VCaP (cell line): ENCODE data around the gene IGFBP5.

Experiments
- H3K27ac ChIP-seq: fragments of 450-650 bp; 2 replicates; pipeline ENCODE4 v1.5.1; 2017
- TF ChIP-seq, protein P1 (sequence below): fragments of 450-650 bp; conservative IDR thresholded peaks from 2 replicates; pipeline ENCODE4 v1.5.1; 2017; ENCODE audit warnings: mild to moderate bottlenecking, moderate library complexity

IGFBP5 gene

DNA sequence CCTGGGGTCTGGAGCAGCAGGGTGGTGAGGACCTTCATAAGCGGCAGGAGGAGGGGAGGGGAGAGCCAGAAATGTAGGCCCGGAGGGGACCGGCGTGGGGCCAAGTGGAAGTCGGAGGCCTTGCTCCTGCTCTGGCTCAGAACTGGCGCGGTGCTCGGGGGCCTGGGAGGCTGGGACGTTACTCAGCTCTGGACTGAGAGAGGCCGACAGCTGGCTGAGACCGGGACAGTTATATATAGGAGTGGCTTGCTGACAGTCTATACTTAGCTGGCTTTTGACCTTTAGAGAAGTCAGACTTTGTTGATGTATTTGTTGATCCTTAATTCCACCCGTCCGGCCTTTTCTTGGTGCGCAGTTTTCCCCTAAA lies 15.7 kb downstream of the IGFBP5 start:
- TF ChIP-seq, protein P1, sequence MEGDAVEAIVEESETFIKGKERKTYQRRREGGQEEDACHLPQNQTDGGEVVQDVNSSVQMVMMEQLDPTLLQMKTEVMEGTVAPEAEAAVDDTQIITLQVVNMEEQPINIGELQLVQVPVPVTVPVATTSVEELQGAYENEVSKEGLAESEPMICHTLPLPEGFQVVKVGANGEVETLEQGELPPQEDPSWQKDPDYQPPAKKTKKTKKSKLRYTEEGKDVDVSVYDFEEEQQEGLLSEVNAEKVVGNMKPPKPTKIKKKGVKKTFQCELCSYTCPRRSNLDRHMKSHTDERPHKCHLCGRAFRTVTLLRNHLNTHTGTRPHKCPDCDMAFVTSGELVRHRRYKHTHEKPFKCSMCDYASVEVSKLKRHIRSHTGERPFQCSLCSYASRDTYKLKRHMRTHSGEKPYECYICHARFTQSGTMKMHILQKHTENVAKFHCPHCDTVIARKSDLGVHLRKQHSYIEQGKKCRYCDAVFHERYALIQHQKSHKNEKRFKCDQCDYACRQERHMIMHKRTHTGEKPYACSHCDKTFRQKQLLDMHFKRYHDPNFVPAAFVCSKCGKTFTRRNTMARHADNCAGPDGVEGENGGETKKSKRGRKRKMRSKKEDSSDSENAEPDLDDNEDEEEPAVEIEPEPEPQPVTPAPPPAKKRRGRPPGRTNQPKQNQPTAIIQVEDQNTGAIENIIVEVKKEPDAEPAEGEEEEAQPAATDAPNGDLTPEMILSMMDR = no peak
- H3K27ac ChIP-seq = no peak overlapping the region

DNA sequence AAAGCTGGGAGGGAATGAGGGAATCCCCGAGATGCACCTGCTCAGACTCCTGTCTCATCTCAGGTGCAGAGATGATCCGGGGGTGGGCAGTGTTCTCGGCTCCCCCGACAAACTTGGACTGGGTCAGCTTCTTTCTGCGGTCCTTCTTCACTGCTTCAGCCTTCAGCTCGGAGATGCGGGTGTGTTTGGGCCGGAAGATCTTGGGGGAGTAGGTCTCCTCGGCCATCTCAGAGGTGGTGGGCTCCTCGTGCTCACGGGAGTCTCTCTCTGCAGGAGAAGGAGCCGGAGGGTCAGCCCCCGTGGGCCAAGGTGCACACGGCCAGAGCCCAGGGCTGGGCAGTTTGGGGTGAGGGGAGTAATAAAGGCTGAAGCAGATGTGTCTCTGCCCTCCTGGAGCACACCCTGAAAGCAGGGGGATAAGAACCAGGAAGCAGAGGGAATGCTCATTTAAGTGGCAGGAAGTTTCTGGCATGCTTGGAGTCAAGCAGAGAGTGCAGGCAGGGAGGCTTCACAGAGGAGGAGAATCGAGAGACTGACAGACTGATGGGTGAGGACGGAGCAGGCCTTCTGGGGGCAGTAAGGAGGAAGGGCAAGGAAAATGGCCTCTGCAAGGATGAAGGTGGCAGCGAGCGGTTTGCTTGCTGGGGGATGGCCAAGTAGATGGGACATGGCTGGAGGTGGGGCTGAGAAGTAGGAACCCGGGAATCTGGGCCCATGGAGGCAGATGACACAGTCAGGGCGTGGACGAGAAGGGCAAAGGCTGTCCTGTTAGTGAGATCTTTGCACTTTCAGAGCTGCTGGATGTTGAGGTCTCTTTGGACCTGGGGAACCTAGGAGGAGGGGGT lies 16.3 kb downstream of the IGFBP5 start:
- no peak overlapping the region for H3K27ac ChIP-seq
- TF ChIP-seq, protein P1 = no peak

DNA sequence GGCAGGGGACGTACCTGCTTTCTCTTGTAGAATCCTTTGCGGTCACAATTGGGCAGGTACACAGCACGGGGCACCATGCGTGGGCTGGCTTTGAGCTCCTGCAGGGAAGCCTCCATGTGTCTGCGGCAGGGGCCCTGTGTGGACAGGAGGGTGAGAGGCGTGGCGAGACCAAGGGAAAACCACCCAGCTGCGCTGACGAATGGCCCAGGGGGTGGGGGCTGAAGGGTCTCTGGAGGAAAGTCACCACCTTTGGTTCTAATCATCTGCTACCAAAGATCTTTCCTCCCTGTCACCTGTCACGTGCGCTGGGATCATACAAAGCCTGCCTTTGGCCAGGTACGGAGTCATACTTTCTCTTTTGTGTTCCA lies 17.3 kb downstream of the IGFBP5 start:
- no peak overlapping the region for H3K27ac ChIP-seq
- TF ChIP-seq, protein P1 = no peak

DNA sequence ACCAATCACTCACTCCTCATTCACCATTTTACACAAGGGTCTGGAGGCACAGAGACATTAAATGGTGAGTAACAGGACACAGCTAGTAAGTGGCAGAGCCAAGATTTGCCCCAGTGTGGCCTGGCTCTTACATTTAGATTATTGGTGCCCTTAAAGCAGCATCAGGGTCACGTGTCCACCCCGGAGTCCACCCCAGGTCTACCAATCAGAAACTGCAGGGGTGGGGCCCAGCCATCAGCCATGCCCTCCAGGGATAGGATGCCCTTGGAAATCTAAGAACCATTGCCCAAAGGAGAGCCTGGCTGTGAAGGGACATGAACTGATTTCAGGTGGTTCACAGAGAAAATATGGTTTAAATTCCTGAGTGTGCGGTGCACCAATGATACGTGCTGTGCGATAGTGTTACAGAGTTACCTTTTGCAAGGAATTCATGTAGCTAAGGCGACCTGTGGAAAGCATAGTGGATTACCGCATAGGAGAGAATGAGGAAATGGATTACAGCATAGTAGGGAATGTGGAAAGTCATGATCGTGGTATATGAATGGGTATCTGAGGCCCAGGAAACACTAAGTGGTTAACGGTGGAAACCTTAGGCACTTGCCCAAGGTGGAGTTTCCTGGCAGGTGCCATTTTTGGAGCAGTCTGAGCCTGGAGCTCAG lies 17.8 kb downstream of the IGFBP5 start:
- H3K27ac ChIP-seq = no peak overlapping the region
- TF ChIP-seq, protein P1 = no peak

DNA sequence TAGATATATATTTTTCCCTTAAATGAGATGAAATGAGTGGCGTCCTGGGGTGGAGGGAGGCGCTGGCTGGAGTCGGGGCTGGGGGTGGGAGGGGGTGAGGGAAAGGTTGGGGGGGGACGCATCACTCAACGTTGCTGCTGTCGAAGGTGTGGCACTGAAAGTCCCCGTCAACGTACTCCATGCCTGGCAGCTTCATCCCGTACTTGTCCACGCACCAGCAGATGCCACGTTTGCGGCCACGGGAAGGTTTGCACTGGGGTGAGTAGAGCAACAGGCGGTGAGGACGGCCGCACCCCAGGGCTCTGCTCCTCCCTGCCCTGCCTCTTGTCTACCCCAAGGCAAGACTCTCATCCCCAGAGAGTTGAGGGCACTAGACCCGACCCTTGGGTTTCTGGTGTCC lies 18.7 kb downstream of the IGFBP5 start:
- TF ChIP-seq, protein P1 = no peak
- no peak overlapping the region for H3K27ac ChIP-seq

DNA sequence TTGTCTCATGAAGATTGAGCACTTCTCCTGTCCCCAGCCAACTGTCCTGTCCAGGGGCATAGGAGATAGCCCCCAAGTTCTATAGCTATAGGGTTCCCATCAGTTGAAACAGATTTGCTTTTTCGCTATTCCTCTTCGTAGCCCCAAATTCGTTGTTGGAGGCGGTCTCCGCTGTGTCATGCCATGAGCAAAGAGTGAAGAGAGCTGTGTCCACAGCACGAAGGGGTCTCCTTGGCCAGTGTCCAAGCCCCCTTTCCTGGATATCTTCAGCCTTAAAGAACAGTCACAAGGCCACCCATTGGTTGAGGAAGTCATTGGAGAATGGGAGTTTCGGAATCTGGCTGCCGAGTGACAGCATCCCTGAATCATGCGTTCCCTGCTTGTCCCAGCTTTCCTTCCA lies 21.0 kb downstream of the IGFBP5 start:
- TF ChIP-seq, protein P1 = no peak

DNA sequence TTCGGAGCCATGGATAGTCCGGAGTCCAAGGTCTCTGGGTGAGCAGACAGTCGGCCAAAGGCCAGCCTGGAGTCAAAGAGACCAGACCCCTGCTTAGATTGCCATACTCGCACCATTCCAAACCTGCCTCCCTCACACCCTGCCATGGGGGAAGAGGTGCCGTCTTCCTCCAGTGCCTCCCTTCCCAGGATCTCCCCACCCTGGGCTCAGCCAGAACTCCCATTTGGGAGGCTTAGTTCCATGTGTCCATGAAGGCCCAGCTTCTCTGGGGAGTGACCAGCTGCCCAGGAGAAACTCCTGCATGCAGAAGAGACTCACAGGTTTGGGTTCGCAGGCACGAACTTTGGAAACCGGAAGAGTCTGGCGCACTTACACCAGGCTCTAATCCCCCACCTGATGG lies 21.7 kb downstream of the IGFBP5 start:
- H3K27ac ChIP-seq = no peak overlapping the region
- TF ChIP-seq, protein P1 = no peak

More for the DNA sequence above, 21.0 kb downstream of the IGFBP5 start:
- H3K27ac ChIP-seq = no peak overlapping the region
